Measurements from ENCODE around the gene RNF141.

GRCh38 chr11:10539339-10539738 is 1.6 kb downstream of the RNF141 start:
- no peak for TF ChIP-seq RCOR1 (IDR thresholded peaks at IDR 0.05; ENCODE audit: low read length)
- TF ChIP-seq TAF1 (IDR thresholded peaks at IDR 0.05; ENCODE audit: borderline replicate concordance, low read depth, low read length): no peak
- no peak for TF ChIP-seq REST (IDR thresholded peaks at IDR 0.05; ENCODE audit: low read depth, low read length)
- TF ChIP-seq CTCF (IDR thresholded peaks at IDR 0.05): no peak
- TF ChIP-seq EP300 (IDR thresholded peaks at IDR 0.05; ENCODE audit: borderline replicate concordance in 1 of 2, low read depth in 1 of 2, low read length in 1 of 2): no peak
- TF ChIP-seq RAD21 (IDR thresholded peaks at IDR 0.05; ENCODE audit: low read length): no peak

Measured in SK-N-SH (cell line).